HG03457 (cell line): ENCODE measurements around the gene GMDS.

Source experiments
- ATAC-seq: cut with Tn5 transposase; IDR thresholded peaks from one replicate; pipeline ENCODE4 v1.9.1; 2021; ENCODE audit warnings: moderate number of reproducible peaks; ENCODE audit not compliant: unreplicated experiment

GMDS gene

DNA sequence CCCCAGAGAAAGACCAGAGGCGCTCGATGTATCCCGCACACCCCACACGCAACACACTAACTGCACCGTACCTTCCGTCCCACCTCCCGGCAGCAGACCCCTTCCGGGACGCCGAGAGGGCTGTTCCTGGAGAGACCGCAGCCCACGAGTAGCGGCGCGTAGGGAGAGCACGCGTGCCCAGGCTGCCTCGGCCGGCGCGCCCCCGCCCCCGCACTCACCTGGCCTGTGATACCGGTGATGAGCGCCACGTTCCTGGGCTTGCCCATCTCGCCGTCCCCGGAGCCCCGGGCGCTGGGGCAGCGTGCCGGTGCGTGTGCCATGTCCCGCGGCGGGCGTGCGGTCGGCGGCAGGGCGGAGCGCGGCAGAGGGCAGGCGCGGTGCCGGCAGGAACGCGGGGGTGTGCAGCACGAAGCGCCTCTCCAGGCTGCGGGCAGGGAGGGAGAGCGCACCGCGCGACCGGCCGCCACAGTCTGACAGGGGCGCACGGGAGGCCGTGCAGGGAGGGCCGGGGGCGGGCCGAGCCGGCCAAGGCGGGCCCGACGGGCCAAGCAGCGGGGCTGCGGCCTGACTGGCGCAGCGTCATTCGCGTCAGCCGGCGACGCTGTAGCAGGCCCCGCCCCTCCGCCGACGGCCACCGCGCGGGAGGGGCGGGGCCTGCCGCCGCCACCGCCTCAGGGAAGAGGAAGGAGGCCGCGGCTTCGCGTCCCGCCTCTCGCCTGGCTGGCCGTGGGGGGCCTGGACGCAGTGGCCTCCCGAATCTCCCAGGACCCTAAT, at the start of gene GMDS:
Gene GMDS (minus strand): TSS at position 503 of the 774 bp plus-strand sequence.
- ATAC-seq, result peak; percentile 80

DNA sequence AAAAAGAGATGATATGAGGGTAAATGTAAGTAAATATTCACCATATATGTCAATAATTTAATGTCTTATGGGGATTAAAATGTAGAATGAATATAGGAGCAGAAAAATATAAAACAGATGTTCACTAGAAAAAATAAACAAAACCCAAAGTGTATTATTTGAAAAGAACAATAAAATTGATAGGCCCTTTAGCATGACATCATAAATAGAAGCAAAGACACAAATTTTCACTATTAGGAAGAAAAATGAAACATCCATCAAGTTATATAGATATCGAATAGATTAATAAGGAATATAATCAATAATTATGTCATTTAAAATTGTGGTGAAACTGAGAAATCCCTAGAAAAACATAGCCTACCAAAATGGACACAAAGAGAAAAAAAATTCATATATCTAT, 40.1 kb upstream of the GMDS start:
- no peak for ATAC-seq

DNA sequence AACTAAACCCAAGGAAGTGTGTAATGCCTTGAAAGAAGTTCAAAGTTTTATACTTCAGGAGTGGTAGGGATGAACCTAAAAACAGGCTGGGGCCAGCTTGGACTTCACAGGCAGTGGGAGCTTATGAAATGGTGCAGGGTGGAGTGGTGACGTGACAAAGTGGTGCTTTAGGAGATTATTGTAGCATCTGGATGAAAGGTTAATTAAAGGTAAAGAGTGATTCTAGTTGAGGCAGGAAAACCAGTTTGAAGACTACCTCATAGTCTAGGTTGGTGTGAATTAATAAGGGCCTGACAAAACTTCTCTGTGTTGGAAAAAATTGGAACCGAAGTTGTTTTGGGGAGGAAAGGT, 30.5 kb upstream of the GMDS start:
- ATAC-seq, result no peak

DNA sequence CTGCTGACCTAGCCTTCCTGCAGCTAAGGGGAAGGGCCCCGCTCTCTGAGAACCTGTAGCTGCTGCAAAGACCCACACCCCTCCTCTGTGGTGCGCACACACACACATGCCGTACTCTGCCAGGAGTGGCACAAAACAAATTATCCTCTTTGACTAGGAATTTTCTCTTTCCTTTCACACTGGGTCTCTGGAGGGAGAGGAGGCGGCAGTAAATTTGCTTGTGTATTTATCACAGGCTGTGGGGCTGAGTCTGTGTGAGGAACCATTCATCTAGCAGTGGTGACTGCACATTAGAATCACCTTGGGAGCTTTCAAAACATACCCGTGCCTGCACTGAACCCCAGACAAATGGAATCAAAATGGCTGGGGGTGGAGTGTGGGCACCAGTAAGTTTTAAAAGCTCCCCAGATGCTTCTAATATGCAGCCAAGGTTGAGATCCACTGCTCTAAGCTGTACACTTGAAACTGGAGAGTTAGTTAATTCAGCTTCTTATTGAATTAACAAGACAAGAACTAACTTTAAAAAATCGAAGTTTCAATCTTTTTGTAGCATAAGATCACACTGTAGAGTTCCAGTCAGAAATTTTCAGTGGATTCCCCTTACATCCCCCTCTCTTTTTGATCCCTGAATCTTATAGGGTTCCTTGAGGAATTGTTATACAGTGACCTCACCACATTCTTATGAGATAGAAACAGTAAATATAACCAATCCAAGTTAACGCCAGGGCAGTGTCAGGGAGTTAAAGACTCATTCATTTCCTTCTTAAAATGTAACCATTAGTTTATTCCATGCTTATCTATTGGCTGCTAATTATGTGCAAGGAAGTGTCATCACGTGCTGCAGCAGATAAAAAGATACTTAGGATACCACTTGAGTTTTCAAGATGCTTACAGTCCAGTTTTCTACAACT, 29.8 kb upstream of the GMDS start:
- ATAC-seq, result no peak

DNA sequence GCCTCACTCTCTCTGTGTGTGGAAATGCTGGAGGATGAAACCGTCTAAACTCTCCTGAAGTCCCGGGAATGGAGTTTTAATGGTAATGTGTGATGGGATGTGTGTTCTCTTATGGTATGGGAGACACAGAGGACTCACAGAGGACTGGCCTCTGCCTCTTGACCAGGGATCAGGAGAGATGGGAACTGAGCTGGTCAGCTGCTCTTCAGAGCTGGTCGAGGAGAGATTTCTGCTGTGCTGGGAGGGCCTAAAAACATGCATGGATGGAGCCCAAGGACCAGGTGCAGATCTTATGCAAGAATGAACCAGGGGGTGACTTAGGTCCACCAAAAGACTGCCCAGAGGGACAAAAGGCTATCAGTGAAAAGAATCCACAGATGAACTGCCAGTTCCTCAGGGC, 27.3 kb upstream of the GMDS start:
- ATAC-seq, result no peak

DNA sequence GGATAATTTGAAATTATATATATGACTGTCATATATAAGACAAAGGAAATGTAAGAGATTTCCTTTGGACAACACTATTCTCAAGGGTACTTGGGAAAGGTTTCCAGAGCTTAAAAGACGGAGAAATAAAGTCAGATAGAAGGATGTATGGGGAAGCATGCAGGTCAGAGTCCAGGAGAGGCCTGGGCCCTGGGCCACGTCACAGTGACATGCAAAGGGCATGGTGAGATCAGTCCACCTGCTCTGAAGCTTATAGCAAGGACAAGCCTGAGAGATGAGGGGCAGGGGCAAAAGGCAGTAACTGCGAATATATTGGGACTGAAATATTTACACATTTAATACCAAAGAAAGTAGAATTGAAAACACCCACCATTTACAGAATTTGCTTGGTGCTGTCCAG, 24.6 kb upstream of the GMDS start:
- ATAC-seq, result no peak

DNA sequence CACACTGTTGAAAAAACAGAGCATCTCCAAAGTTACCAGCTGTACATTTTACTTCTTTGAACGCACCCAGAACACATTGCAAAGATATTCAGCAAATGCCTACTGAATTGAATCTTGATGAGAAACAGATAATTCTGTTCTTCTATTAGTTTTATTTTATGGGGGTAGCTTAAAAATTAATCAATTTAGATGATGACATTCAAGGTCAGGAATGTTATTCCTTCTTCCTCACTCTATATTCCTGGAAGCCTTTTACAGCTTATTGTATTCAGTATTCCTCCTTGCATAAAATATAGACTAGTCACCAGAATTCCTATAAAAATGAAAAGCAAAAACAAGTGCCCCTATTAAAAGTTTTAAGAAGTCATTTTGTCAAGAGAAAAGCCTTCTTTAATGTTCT, 21.4 kb upstream of the GMDS start:
- no peak for ATAC-seq

DNA sequence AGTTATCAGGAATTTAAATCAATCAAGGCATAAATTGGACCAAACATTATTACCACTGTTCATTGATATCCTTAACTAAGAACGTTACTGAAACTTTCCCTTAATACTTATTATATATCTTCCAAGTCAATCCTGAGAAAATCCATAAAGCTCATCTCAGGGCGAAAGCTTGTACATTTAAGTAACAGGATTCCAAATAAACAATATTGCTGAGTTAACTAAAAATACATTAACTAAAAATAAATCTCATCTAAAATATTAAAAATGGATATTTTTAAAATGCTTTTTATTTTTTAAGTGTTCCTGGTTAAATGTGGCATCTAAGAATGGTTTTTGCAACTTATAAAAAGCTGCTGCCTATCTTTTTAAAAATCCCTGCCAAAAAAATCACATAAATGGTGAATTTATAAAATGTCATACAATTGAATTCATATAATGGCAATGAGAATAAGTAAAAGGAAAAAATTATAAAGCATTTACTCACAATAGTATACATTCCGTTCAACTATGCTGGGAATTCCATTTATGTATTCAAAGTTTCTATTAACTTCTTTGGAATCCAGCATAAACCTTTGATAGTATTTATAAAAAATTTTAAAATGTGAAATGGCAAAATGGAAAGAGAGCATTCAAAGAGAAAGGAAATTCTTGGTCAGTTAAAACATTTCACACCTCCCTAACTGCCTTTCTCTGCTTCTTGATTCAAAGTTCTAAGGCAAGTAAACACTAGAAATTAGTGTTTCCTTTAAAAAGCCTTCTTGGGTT, 20.8 kb upstream of the GMDS start:
- no peak for ATAC-seq

DNA sequence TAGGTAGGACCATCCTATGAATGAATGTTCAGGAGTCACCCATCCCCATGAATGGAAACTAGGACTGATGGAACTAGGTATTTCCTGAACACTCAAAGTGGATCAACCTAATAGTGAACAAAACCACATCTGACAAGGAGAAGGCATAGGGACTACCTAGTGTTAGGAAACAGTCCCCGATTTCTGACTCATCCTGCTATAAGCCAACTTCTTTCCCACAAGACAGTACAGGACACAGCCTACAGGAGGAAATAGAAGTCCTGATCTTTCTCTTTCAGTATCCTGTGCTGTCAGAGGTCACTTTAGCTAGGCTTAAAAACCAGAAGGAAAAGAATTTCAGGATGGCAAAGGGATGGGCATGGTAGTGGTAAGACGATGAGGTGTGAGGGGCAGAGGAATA, 19.5 kb upstream of the GMDS start:
- no peak for ATAC-seq

DNA sequence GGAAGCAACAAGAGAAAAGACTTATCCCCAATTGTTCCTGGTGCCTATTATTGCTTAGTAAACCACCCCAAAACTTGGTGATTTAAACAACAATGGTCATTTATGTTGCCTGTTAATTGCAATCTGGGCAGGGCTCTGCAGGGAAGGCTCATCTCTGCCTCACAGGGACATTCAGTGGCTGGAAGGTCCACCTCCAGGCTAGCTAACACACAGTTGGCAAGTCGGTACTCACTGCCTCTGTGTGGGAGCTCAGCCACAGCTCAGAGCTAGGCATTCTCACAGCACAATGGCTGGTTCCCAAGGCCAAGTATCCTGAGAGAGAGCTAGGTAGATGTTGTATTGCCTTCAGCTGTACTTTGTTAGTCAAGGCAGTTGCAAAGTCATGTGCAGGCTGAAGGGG, 18.5 kb upstream of the GMDS start:
- no peak for ATAC-seq

DNA sequence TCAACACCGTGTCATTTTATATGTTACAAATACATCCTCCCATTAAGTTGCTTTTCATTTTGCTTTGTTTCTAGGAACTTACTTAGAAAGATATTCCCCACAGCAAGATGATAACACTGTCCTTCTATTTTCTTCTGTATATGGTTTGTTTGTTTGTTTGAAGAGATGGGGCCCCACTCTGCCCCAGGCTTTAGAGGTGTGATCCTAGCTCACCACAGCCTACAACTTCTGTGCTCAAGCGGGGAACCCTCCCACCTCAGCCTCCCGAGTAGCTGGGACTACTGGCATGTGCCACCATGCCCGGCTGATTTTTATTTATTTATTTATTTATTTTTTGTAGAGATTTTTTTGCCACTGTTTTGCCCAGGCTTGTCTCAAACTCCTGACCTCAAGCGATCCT, 14.2 kb upstream of the GMDS start:
- ATAC-seq, result no peak

DNA sequence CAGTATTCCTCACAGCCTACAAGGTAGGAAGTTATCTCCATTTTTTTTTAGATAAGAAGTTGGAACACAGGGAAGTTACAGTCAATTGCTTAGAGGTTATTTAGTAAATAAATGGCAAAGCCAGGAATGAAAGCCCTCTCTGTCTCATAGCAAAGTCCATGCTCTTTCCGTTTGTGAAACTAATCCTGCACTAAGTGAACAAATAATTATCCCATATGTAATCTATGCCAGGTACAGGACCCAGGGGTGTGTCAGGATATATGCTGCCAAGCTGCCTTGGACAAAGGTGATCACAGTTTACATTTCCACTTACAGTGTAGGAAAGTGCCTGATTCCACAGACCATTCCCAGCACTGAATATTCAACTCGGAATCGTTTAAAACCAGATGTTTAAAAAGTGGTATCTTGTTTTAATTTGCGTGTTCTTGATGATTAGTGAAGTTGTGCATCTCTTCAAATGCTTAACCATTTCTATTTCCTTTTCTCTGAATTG, 13.6 kb upstream of the GMDS start:
- no peak for ATAC-seq

DNA sequence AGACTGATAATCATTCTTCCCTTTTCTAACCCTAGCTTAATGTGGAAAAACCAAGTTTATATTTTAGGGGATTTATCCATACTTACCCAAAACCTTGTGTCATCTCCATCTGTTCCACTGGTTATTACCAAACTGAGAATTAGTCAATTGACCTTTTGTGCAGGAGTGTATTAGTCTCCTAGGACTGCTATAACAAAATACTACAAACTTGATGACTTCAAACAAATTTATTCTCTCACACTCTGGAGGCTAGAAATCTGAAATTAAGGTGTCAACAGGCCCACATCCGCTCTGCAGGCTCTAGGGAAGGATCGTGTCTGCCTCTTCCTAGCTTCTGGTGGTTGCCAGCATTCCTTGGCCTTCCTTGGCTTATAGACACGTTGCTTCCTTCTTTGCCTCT, 12.7 kb upstream of the GMDS start:
- no peak for ATAC-seq

DNA sequence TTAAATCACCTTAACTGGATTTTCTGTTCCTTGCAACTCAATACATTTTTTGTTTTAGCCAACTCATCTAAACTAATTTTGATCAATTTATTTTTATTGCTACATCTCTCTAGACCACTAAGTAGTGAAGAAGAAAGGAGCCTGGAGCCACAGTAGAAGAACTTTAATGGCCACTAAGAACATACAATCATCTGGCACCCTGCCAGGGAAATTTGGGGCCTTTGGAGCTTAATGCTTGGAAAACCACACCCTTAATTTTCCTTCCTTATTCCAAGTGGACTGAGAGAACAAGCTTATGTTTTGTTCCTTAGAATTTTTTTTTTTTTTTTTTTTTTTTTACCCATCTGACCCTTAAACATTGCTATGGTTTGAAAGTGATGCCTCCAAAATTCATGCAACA, 12.0 kb upstream of the GMDS start:
- no peak for ATAC-seq

DNA sequence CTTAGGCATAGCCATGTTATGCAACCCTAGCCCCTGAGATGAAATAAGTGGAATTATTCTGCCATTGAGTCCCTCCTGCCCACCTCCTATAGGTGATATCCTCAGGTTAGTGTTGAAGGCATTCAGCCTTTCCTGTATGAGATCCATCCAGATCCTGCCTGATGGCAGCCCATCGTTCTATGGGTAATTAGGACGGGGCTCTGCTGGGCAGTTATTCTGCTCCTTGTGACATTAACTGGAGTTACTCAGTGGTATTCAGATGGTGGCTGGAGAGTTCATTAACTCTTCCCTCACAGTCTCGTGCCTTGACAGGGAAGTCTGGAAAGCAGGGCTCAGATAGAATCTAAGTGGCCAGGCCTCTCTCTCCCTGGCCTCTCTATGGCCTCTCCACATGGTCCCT, 9.3 kb upstream of the GMDS start:
- ATAC-seq, result no peak

DNA sequence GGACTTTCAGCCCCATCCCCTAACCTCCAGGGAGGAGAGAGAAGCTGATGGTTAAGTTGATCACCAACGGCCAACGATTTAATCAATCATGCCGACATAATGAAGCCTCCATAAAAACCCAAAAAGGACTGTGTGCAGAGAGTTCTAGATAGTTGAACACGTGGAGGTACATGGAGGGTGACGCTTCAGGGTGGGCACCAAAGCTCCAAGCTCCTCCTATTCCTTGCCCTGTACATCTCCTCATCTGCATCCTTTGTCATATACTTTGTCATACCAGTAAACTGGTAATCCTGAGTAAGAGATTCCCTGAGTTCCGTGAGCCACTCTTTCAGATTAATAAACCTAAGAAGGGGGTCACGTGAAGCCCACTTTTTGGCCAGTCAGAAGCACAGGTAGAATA, 3.7 kb upstream of the GMDS start:
- ATAC-seq, result no peak

DNA sequence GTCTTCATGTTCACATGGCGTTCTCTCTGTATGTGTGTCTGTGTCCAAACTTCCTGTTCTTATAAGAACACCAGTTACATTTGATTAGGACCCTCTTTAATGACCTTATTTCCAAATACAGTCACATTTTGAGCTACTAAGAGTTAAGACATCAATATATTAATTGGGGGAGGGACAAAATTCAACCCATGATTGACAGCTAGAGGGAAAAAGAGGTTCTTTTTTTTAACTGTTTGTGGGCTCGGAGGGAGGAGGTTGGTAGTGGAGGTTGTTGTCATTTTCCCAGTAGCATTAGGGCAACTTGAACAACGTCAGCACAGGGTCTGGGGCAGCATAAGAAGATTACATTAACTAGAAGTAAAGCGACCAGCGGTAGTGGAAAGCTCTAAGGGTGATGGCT, 2.3 kb upstream of the GMDS start:
- ATAC-seq, result no peak

DNA sequence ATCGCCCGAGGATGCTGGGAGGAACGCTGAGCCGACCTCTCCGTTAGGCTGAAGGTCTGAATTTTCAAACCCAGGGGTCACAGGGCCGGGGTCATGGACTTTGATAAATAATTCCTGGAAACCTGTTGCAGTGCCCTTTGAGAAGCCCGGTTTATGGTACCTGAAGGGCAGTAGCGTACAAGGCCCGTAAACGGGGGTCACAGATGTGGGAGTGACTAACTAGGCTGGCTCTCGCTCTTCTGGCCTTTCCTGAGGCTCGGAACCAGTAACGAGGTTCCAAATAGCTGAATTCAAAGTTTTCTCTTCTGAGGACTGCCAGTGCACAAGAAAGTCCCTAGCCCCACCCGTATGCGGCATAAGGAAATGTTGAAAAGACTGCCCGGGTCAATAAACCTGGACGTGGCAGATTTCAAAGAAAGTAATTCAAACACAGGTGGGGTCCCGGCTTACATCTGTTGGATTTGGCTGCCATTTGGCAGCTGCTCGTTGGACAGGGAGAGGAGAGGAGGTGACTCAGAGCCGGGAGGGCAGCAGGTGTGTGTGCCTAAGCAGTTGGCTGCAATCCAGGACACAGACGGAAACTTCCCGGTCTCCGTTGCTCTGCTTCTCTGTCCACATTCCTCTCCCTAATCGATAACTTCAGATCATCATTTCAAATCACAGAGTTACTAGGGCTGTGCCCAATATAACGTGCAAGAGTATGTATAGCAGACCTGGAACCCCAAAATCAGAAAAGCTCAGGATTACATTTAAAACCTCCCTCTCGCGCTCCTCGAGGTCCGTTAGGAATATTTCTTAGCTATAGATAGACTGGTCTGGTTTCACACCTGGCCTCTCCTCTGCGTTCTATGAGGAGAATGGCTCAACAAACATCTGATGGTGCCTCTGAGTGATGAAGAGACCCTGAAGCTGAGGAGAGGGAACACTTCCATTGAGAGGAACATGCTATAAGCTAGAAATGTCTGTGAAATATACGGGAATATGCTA, 765 bp upstream of the GMDS start:
- peak; percentile 21 for ATAC-seq

DNA sequence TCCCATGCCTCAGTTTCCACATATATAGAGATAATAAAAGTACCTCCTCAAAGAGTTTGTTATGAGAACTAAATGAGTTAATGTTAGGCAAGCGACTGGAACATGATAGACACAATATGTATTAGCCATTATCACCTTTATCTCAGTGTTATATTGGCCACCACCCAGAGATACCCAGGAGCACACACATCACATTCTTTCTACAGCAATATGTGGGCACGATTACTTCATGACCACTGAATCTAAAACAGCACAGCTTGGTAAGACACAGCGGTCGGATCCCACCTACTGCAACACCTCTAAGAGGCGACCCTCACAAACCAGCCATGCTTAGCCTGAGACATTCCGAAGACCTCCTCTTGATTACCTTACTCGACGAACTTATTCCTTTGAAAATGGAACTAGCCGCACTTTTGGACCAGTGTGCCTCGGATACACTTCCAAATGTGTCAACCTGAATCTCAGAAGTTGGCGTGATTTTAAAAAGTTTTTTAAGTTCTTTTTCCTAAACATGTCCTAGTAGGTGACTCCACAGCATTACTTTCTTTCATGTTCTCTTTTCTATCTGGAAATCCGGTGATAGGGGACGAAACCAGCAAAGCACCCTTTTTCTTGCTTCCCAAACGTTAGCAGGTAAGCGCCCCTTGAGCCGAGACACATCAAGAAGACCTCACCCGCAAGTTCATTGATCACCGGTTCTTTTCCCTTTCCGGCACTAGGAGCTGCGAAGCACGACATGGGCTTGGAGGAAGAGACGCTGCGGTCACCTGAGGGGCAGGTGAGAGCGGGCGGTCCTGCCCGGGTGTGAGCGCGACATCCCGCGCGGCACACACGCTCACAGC, 923 bp downstream of the GMDS start:
- no peak for ATAC-seq
